HEK293T (cell line): Measurements from ENCODE around the gene TIMM22.
"Not testable (repeated sequence)": the region's sequence is repeated elsewhere in the genome, so short reads cannot be mapped to it uniquely, and the experiment has no call there.

Source experiments
- ARNT ChIP-seq: fragments of 450-650 bp; IDR thresholded peaks from 2 replicates; pipeline ENCODE4 v1.6.1; 2017; ENCODE audit warnings: mild to moderate bottlenecking
- ELF4 ChIP-seq: fragments of 450-650 bp; IDR thresholded peaks from 2 replicates; pipeline ENCODE4 v1.6.1; 2017; ENCODE audit warnings: antibody characterized with exemption
- FOXA1 ChIP-seq: fragments of 450-650 bp; IDR thresholded peaks from 2 replicates; pipeline ENCODE4 v1.6.1; 2016; ENCODE audit warnings: mild to moderate bottlenecking
- FOXM1 ChIP-seq: fragments of 450-650 bp; IDR thresholded peaks from 2 replicates; pipeline ENCODE4 v1.6.1; 2017; ENCODE audit warnings: mild to moderate bottlenecking, borderline replicate concordance
- NFRKB ChIP-seq: fragments of 450-650 bp; IDR thresholded peaks from 2 replicates; pipeline ENCODE4 v1.6.1; 2016; ENCODE audit warnings: mild to moderate bottlenecking, moderate library complexity
- SP1 ChIP-seq: fragments of 450-650 bp; IDR thresholded peaks from 2 replicates; pipeline ENCODE4 v1.6.1; 2017
- TARDBP ChIP-seq: fragments of 450-650 bp; IDR thresholded peaks from 2 replicates; pipeline ENCODE4 v1.6.1; 2016

DNA sequence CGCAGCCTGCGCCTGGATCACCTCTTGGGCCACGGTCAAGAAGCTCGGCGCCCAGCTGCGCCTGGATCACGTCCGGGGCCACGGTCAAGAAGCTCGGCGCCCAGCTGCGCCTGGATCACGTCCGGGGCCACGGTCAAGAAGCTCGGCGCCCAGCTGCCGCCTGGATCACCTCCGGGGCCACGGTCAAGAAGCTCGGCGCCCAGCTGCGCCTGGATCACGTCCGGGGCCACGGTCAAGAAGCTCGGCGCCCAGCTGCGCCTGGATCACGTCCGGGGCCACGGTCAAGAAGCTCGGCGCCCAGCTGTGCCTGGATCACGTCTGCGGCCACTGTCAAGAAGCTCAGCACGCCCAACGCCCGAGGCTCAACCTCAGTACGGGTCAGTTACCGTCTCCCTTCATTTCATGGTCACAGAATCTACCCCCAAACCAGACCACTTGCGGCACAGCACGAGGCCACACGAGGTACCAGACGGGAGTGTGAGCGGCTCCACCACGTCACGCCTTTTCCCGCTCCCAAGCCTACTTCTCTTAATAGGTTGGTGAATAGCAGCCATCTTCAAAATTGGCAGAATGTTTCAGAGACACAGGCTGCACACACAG, 51.7 kb downstream of the TIMM22 start:
- not testable (repeated sequence) for TF ChIP-seq ELF4, NFRKB, FOXA1, SP1, TARDBP, ARNT, FOXM1
